Activated T-cell treated with anti-CD3 and anti-CD28 coated beads, Interleukin-2, amount 50 U/mL, for 72 hours (primary cell): Measurements from ENCODE around the gene PDE6C. TPM values are rescaled to one million over a fixed set of nuclear protein-coding genes. Genes with fewer than 3 reads are reported as not detected.
A peak's percentile ranks its signal among the peaks of the same experiment; 100 is the strongest.

Experiments
- ATAC-seq, 2 donors: fragments of 150-1000 bp; cut with Tn5 transposase; replicated peaks in 1 of 2; 2 replicates each; pipeline ENCODE4 v1.10.0; 2021; ENCODE audit warnings: moderate library complexity in 2 of 2, mild to moderate bottlenecking in 1 of 2
- DNase-seq, 2 donors: peaks; one replicate each; pipeline ENCODE4 v3.0.0; 2021 to 2022; ENCODE audit warnings: mixed read lengths in 1 of 2
- H3K27ac Mint-ChIP-seq: one replicate; pipeline ENCODE4 v1.8.0; 2022; ENCODE audit warnings: mild to moderate bottlenecking, moderate library complexity, mixed read lengths
- H3K27me3 Mint-ChIP-seq: one replicate; pipeline ENCODE4 v1.8.0; 2022; ENCODE audit warnings: low read depth, mixed read lengths
- H3K36me3 Mint-ChIP-seq, 2 donors: one replicate each; pipeline ENCODE4 v1.8.0; 2022; ENCODE audit warnings: mixed read lengths in 2 of 2, mild to moderate bottlenecking in 1 of 2; ENCODE audit not compliant: insufficient read depth in 2 of 2
- H3K4me1 Mint-ChIP-seq: one replicate; pipeline ENCODE4 v1.8.0; 2022; ENCODE audit warnings: low read depth, mixed read lengths
- H3K4me3 Mint-ChIP-seq, 2 donors: one replicate each; pipeline ENCODE4 v1.8.0; 2022; ENCODE audit warnings: mild to moderate bottlenecking in 2 of 2, mixed read lengths in 2 of 2, moderate library complexity in 2 of 2
- H3K9me3 Mint-ChIP-seq, 2 donors: one replicate each; pipeline ENCODE4 v1.8.0; 2022; ENCODE audit warnings: mixed read lengths in 2 of 2
- total RNA-seq, 2 donors: library from RNA; stranded (reverse); gene quantifications; one replicate each; pipeline ENCODE4 v1.2.3, GENCODE V29; 2022

PDE6C gene
- total RNA-seq, 2 donors from 2014 or later = not detected

- DNase-seq (no peak), ATAC-seq (no peak)
- Mint-ChIP-seq H3K9me3 (no peaks in the 10 kb centered on the region), H3K4me3 (no peak overlapping the region), H3K36me3 (peaks cover 0 to 1% of the 10 kb centered on the region in 2 donors), H3K4me1 (no peaks in the 10 kb centered on the region), H3K27me3 (peaks cover 31% of the 10 kb centered on the region), H3K27ac (no peak overlapping the region)
These were observed 14.2 kb upstream of the PDE6C start for GRCh38 chr10:93598157-93598556.

GRCh38 chr10:93599335-93599734 lies 13.0 kb upstream of the PDE6C start:
- peaks cover 0 to 1% of the 10 kb centered on the region in 2 donors for H3K36me3 Mint-ChIP-seq
- H3K27ac Mint-ChIP-seq = no peak overlapping the region
- H3K4me1 Mint-ChIP-seq = no peaks in the 10 kb centered on the region
- no peak overlapping the region for H3K4me3 Mint-ChIP-seq
- no peak for ATAC-seq
- H3K9me3 Mint-ChIP-seq = no peaks in the 10 kb centered on the region
- no peak for DNase-seq
- H3K27me3 Mint-ChIP-seq = peaks cover 43% of the 10 kb centered on the region

GRCh38 chr10:93599778-93600177 lies 12.6 kb upstream of the PDE6C start:
- DNase-seq (no peak), ATAC-seq (no peak)
- Mint-ChIP-seq H3K27me3 (peaks cover 44% of the 10 kb centered on the region), H3K36me3 (peaks cover 0 to 1% of the 10 kb centered on the region in 2 donors), H3K4me3 (peak overlapping the region in 1 of 2 donors; percentile 18), H3K27ac (no peak overlapping the region), H3K4me1 (no peaks in the 10 kb centered on the region), H3K9me3 (no peaks in the 10 kb centered on the region)

GRCh38 chr10:93600446-93601145 lies 11.7 kb upstream of the PDE6C start:
- Mint-ChIP-seq H3K27me3 (peaks cover 44% of the 10 kb centered on the region), H3K4me1 (no peaks in the 10 kb centered on the region), H3K27ac (no peak overlapping the region), H3K36me3 (peaks cover 0 to 1% of the 10 kb centered on the region in 2 donors), H3K4me3 (no peak overlapping the region), H3K9me3 (no peaks in the 10 kb centered on the region)
- no peak for ATAC-seq
- no peak for DNase-seq

GRCh38 chr10:93601146-93601773 lies 11.1 kb upstream of the PDE6C start, which contains the start of gene RBP4:
RBP4 (minus strand) TSS chr10:93601235; CDS start chr10:93601028, 207 bp downstream.
- ATAC-seq = no peak
- Mint-ChIP-seq H3K36me3 (peaks cover 0 to 1% of the 10 kb centered on the region in 2 donors), H3K4me1 (no peaks in the 10 kb centered on the region), H3K4me3 (peak within 1 kb of the TSS in 1 of 2 donors; percentile 52), H3K27ac (no peak within 1 kb of the TSS), H3K9me3 (no peaks in the 10 kb centered on the region), H3K27me3 (peaks cover 49% of the 10 kb centered on the region)
- DNase-seq = no peak

- no peaks in the 10 kb centered on the region for H3K9me3 Mint-ChIP-seq
- peak overlapping the region in 1 of 2 donors; percentile 52 for H3K4me3 Mint-ChIP-seq
- ATAC-seq (no peak), DNase-seq (no peak)
- H3K27ac Mint-ChIP-seq = no peak overlapping the region
- H3K36me3 Mint-ChIP-seq = peaks cover 0 to 1% of the 10 kb centered on the region in 2 donors
- no peaks in the 10 kb centered on the region for H3K4me1 Mint-ChIP-seq
- peaks cover 54% of the 10 kb centered on the region for H3K27me3 Mint-ChIP-seq
These were observed 10.6 kb upstream of the PDE6C start for GRCh38 chr10:93601774-93602162.

- Mint-ChIP-seq H3K4me1 (no peaks in the 10 kb centered on the region), H3K36me3 (peaks cover 0 to 1% of the 10 kb centered on the region in 2 donors), H3K4me3 (no peak overlapping the region), H3K27me3 (peaks cover 54% of the 10 kb centered on the region), H3K27ac (no peak overlapping the region), H3K9me3 (peaks cover 0 to 3% of the 10 kb centered on the region in 2 donors)
- DNase-seq (no peak), ATAC-seq (no peak)
These were observed 9.3 kb upstream of the PDE6C start for GRCh38 chr10:93603023-93603422.

- Mint-ChIP-seq H3K27me3 (peaks cover 59% of the 10 kb centered on the region), H3K4me1 (no peaks in the 10 kb centered on the region), H3K9me3 (peaks cover 0 to 3% of the 10 kb centered on the region in 2 donors), H3K27ac (no peak overlapping the region), H3K36me3 (peaks cover 0 to 1% of the 10 kb centered on the region in 2 donors), H3K4me3 (no peak overlapping the region)
- DNase-seq (no peak), ATAC-seq (no peak)
These were observed 8.2 kb upstream of the PDE6C start for GRCh38 chr10:93604146-93604545.

GRCh38 chr10:93608421-93608820 lies 3.9 kb upstream of the PDE6C start:
- Mint-ChIP-seq H3K27me3 (peaks cover 30% of the 10 kb centered on the region), H3K27ac (no peak overlapping the region), H3K4me1 (no peaks in the 10 kb centered on the region), H3K36me3 (no peaks in the 10 kb centered on the region), H3K4me3 (no peak overlapping the region), H3K9me3 (peaks cover 0 to 3% of the 10 kb centered on the region in 2 donors)
- DNase-seq = no peak
- no peak for ATAC-seq

GRCh38 chr10:93613126-93613525 lies 789 bp downstream of the PDE6C start:
- ATAC-seq (no peak), DNase-seq (no peak)
- no peaks in the 10 kb centered on the region for H3K4me1 Mint-ChIP-seq
- H3K36me3 Mint-ChIP-seq = no peaks in the 10 kb centered on the region
- no peak overlapping the region for H3K27ac Mint-ChIP-seq
- no peak overlapping the region for H3K4me3 Mint-ChIP-seq
- no peaks in the 10 kb centered on the region for H3K9me3 Mint-ChIP-seq
- peaks cover 10% of the 10 kb centered on the region for H3K27me3 Mint-ChIP-seq

- no peaks in the 10 kb centered on the region for H3K4me1 Mint-ChIP-seq
- no peak for DNase-seq
- H3K36me3 Mint-ChIP-seq = no peaks in the 10 kb centered on the region
- no peak overlapping the region for H3K27ac Mint-ChIP-seq
- H3K27me3 Mint-ChIP-seq = peaks cover 4% of the 10 kb centered on the region
- H3K9me3 Mint-ChIP-seq = no peaks in the 10 kb centered on the region
- H3K4me3 Mint-ChIP-seq = no peak overlapping the region
- no peak for ATAC-seq
These were observed 1.9 kb downstream of the PDE6C start for GRCh38 chr10:93614101-93614825.

- ATAC-seq (no peak), DNase-seq (no peak)
- Mint-ChIP-seq H3K9me3 (no peaks in the 10 kb centered on the region), H3K4me1 (no peaks in the 10 kb centered on the region), H3K36me3 (no peaks in the 10 kb centered on the region), H3K27me3 (peaks cover 9% of the 10 kb centered on the region), H3K4me3 (no peak overlapping the region), H3K27ac (no peak overlapping the region)
These were observed 3.4 kb downstream of the PDE6C start for GRCh38 chr10:93615576-93616235.

GRCh38 chr10:93620925-93621324 lies 8.6 kb downstream of the PDE6C start:
- no peak for DNase-seq

More at GRCh38 chr10:93620925-93621324, 8.6 kb downstream of the PDE6C start:
- Mint-ChIP-seq H3K27ac (no peak overlapping the region), H3K4me3 (no peak overlapping the region), H3K36me3 (no peaks in the 10 kb centered on the region), H3K9me3 (no peaks in the 10 kb centered on the region), H3K27me3 (peaks cover 20% of the 10 kb centered on the region), H3K4me1 (no peaks in the 10 kb centered on the region)
- no peak for ATAC-seq
